GM21367 (cell line): ENCODE results near the gene ASGR2.
"Not testable (repeated sequence)": the region's sequence is repeated elsewhere in the genome, so short reads cannot be mapped to it uniquely, and the experiment has no call there.

Source experiments
- ATAC-seq: cut with Tn5 transposase; IDR thresholded peaks from one replicate; pipeline ENCODE4 v1.9.1; 2021; ENCODE audit not compliant: unreplicated experiment

Gene ASGR2, protein sequence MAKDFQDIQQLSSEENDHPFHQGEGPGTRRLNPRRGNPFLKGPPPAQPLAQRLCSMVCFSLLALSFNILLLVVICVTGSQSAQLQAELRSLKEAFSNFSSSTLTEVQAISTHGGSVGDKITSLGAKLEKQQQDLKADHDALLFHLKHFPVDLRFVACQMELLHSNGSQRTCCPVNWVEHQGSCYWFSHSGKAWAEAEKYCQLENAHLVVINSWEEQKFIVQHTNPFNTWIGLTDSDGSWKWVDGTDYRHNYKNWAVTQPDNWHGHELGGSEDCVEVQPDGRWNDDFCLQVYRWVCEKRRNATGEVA

GRCh38 chr17:7114241-7114874 is at the start of gene ASGR2:
ASGR2 (minus strand) TSS chr17:7114822; CDS start chr17:7114240, 582 bp downstream.
- no peak for ATAC-seq

DNA sequence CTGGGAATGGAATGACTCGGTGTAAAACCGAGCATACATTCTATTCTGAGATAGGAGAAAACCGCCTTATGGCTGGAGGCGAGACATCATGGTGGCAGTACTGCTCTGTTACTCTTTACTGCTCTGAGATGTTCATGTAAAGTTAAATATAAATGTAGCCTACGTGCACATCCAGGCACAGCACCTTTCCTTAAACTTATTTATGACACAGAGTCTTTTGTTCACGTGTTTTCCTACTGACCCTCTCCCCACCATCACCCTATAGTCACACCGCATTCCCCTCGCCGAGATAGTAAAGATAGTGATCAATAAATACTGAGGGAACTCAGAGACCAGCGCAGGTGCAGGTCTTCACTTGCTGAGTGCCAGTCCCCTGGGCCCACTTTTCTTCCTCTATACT is 44.9 kb upstream of the ASGR2 start:
- not testable (repeated sequence) for ATAC-seq

GRCh38 chr17:7158424-7158823 is 43.8 kb upstream of the ASGR2 start:
- ATAC-seq = not testable (repeated sequence)

DNA sequence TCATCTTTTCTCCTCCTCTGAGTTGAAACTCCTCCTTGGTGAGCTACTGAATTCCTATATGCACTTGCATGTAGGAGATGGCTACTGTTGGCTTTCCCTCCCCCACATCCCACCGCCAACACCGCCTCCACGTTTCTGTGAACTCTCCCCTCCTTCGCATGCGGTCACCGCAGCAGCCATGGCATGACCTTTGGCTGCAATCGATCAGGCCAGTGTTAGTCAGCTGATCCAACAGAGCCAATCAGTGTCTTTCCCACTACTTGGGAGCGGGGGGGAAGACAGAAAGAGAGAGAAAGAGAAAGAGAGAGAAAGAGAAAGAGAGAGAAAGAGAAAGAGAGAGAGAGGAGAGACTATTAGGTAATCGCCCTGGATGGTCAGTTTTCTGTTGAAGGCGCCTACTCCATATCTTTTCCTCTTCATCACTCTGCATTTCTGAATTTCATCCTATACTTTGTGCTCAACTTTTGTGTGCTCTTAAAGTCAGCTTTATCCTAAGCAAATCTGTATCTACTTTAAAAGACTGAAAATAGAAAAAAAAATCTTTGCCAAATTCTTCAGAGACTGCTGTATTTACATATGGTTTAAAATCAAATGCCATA is 41.8 kb upstream of the ASGR2 start:
- ATAC-seq = no peak

- no peak for ATAC-seq
These were observed 33.1 kb upstream of the ASGR2 start for GRCh38 chr17:7147772-7148171.

DNA sequence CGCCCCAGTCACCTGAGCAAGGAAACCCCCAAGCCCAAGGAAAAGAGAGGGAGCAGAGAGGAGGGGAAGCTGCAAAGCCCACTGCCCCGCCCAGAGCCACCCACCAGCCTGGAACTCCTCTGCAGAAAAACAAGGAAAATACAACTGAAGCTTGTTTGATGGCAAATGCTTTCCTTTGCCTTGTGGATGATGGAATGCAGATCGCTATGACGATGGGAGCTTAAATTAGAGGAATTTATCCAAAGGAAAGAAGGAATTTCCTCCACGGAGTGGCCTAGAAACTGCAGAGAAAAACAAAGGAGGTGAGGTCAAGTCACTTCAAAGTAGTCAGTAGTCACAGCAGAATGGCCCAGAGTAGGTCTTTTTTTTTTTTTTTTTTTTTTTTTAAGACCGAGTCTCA is 31.5 kb upstream of the ASGR2 start:
- ATAC-seq = no peak

DNA sequence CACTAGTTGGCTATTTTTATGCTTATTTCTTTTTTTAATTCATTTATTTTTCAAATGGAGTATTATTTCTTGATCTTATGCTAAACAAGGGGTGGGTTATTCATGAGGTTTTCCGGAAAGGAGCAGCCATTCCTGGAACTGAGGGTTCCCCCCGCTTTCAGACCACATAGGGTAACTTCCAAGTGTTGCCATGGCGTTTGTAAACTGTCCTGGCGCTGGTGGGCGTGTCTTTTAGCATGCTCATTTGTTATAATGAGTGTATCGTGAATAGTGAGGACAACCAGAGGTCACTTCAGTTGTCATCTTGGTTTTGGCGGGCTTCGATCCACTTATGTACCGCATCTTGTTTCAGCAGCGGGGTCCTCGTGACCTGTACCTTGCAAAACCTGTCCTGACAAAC is 29.6 kb upstream of the ASGR2 start:
- ATAC-seq = no peak

DNA sequence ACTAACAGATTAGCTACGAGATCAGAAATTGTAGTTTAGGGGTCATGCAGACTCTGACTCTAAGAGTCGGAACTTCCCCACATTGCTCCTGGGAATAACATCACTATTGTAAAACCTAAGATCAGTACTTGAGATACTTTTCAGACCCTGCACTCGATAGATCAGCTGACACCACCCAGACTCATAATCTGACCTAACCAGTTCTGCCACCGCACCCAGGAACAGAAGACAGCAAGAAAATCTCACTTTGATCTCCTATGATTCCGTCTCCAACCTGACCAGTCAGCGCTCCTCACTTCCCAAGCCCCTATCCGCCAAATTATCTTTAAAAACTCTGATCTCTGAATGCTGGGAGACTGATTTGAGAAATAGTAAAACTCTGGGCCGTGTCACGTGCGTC is 27.2 kb upstream of the ASGR2 start:
- ATAC-seq = no peak

DNA sequence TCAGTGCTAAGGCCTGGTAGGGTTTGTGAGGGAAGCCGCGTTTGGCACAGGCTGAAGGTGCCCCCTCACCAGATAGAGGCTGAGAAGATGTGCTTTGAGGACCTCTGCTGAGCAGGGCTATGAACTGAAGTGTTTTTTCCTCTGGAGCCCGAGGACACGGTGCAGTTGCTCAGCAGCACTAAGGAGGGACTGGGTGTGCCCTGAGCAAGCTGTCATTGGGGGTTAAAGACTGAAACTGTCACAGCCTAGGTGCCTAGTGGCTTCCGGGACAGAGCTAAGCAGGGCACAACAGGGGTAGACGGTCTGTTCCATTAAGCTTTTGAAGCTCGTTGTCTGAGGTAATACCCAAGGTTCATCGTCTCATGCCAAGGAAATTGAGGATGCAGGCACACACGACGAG is 24.8 kb upstream of the ASGR2 start:
- ATAC-seq = no peak

DNA sequence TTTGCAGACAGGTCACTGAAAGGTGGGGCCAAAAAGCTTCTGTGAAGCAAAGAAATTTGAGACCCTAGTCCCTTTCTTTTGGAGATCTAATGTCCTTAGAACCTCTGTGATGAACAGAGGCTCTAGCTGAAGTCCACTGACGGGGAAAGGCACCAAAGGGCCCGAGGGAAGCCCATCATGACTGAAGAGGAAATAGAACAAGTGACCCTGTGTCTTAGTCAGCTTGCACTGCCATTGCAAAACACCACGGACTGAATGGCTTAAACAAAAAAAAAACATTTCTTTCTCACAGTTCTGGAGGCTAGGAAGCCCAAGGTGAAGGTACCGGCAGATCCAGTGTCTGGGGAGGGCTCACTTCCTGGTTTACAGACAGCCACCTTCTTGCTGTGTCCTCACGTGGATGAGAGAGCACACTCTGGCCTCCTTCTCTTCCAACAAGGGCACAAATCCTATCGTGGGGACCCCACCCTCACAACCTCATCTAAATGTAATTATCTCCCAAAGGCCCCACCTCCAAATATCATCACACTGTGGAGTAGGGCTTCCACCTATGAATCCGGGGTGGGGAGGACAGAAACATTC is 24.3 kb upstream of the ASGR2 start:
- no peak for ATAC-seq

- ATAC-seq = no peak
These were observed 22.7 kb upstream of the ASGR2 start for GRCh38 chr17:7137171-7137943.

DNA sequence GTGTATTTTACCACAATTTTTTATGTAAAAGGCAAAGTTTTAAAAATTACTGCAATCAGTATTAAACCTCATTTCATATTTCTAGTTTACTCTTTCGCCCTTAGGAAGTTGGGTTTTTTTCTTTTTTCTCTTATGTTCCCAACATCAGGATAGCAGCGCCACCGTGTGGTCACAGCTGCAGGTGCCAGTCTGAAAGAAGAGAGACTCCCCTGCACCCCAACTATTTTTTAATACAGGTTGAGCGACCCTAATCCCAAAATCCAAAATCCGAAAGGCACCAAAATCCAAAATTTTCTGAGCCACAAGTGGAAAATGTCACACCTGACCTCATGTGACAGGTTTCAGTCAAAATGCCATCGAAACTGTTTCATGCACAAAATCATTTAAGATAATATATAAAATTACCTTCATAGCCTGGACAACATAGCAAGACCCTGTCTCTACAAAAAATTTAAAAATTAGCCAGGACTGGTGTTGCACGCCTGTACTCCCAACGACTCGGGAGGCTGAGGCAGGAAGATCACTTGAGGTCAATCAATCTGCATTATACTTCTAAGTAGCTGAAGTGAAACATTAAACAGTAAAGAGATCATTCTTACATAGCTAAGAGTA is 21.8 kb upstream of the ASGR2 start:
- no peak for ATAC-seq

- ATAC-seq = no peak
These were observed 19.3 kb upstream of the ASGR2 start for GRCh38 chr17:7133916-7134315.

GRCh38 chr17:7133424-7133823 is 18.8 kb upstream of the ASGR2 start:
- no peak for ATAC-seq

DNA sequence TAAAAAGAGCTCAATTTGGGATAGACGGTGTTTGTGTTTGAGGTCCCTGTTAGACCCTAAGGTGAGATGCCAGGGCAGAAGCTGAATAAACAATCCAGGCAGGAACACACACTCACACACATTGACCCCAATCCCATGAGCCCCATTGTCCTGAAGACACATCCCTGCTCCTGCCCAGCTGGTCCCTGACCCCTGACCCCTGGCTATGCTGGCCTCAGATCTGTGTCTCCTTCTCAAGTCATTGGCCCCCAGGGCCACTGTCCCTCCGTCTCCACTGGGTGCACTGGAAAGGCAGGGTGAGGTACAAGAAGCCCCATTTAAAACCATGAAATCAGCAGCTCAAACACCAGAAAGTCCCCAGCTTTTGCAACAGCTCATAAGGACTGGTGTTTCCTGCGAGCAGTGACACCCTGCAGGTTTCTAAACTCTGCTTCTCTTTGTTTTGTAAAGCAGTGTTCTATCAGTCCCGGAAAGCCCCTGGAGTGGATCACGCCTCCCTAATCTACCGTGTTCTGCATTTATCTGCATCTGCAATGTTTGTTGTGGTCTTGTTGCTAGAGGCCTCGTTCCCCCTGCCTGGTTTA is 18.0 kb upstream of the ASGR2 start:
- ATAC-seq = no peak

DNA sequence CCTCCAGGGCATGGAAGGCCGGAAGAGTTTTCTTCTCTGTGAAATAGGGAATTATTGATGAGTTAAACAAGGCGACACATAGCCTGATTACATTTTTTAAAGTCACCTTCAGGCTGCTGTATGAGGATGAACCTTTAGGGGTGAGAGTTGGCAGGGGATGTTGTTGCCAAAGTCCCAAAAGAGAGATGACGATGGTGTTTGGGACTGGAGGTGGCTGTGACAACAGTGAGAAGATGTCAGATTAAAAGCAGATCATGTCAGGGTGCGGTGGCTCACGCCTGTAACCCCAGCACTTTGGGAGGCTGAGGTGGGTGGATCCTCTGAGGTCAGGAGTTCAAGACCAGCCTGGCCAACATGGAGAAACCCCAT is 16.8 kb upstream of the ASGR2 start:
- no peak for ATAC-seq

DNA sequence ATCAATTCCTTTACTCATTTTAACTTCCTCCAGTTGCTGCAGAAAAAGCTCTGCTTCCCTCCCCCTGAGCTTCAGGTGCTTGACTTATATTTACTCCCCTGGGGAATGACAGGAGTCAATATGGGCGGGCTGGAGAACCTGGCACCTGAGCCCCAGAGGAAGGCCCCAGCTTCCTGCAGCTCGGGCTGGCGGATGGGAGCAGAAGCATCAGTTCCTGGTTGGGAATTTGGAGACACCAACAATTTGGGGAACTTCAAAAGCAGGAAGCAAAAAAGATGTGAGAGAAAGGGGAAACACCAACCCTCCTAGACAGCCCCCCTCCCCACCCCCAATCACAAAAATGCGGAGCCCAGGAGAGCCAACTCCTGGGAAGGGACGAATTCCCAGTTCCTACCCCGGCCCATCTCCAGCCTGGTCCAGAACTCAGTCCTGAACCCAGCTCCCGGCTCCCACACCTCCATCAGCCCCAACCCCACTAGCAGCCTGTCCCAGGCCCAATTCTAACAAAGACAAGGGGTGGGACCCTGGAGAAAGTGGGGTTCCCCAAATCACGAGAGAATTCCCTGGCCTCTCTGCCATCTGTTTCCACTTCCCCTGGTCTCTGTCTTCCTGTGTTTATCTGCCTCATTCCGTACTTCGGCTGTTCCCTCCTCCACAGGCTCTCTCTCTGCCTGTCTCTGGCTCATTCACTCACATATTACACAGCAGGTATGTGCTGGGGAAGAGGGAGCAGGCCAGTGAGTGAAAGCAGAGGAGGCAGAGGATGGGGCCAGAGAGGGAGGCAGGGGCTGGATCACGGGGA is 16.2 kb upstream of the ASGR2 start:
- no peak for ATAC-seq

DNA sequence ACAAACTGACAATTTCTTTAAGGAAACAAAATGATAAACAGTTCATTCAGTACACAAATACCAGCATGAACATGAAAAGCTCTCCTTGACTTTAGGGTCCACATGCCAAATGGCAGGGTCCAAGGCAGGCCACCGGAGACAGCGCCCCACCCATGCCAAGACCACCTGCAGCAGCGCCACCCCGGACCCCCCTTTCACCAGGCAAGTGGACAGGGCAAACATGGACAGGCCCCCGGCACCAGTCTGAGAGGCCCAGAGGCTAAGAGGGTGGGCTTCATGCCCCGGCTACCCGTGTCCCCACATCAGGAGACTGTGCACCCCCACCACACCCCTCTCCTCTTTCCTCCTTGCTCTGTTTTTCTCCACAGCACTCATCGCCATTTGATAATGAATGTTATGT is 14.7 kb upstream of the ASGR2 start:
- no peak for ATAC-seq

GRCh38 chr17:7128160-7128559 is 13.5 kb upstream of the ASGR2 start:
- no peak for ATAC-seq

GRCh38 chr17:7127501-7127900 is 12.9 kb upstream of the ASGR2 start:
- not testable (repeated sequence) for ATAC-seq
